ENCODE measurements around the gene LRRN2.

The LRRN2 gene

DNA sequence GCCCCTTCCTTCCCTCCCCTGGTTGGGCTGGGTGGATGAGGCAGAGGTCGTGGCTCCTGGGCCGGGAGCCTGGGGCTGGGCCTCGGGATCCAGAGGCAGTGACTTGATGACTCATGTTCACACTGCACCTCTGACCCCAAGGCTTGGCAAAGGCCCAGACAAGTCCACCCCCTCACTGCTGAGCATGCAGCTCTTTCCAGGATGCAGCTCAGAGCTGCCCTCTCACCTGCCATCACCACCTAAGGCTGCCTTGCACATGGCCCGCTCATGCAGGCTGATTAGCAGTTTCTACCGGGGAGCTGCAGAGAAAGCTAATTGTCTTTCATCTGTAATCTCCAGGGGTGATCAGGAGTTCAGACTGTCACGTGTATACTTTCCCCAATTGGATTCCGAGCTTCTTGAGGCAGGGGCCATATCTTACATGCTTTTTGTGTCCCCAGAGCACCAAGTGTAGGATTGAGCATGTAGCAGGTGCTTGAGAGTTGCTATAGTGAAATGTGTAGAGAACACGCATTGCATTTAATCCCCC, 62.1 kb downstream of the LRRN2 start:
- Histone ChIP-seq H3K27ac (ENCODE audit: low read length) (no peak overlapping the region), H3K36me3 (ENCODE audit: control insufficient read depth in 1 of 2, insufficient read depth in 2 of 2, low read length in 2 of 2) (no peaks in the 10 kb centered on the region), H3K27me3 (ENCODE audit: low read depth, low read length) (no peaks in the 10 kb centered on the region), H3K4me3 (ENCODE audit: low read depth in 1 of 2, low read length in 2 of 2) (no peak overlapping the region), H3K4me1 (ENCODE audit: control insufficient read depth in 1 of 2, insufficient read depth in 2 of 2, low read length in 2 of 2) (peaks cover 5 to 7% of the 10 kb centered on the region in 2 donors), H3K9me3 (ENCODE audit: control insufficient read depth in 1 of 2, low read length in 2 of 2) (no peaks in the 10 kb centered on the region)

DNA sequence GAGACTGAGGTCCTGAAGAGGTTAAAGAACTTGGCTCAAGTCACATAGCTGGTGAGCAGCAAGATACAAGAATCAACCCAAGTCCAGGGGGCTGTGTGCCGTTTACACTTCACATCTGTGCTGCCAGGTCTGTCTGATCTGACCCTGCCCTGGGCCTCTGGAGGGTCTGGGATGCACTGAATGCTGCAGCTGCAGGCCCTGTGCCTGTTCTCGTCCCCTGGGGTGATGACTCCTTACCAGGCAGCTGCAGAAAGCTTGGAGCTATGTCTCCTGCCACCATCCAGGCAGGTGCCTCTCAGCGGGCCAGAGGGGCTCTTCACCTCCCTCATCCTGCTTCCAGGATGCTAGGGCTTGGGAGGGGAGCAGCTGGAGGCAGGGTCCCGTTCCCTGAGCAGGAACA, 63.5 kb downstream of the LRRN2 start:
- Histone ChIP-seq H3K9me3 (ENCODE audit: control insufficient read depth in 1 of 2, low read length in 2 of 2) (no peaks in the 10 kb centered on the region), H3K36me3 (ENCODE audit: control insufficient read depth in 1 of 2, insufficient read depth in 2 of 2, low read length in 2 of 2) (peaks cover 0 to 5% of the 10 kb centered on the region in 2 donors), H3K4me3 (ENCODE audit: low read depth in 1 of 2, low read length in 2 of 2) (no peak overlapping the region), H3K27me3 (ENCODE audit: low read depth, low read length) (no peaks in the 10 kb centered on the region), H3K27ac (ENCODE audit: low read length) (no peak overlapping the region), H3K4me1 (ENCODE audit: control insufficient read depth in 1 of 2, insufficient read depth in 2 of 2, low read length in 2 of 2) (peaks cover 5 to 7% of the 10 kb centered on the region in 2 donors)

DNA sequence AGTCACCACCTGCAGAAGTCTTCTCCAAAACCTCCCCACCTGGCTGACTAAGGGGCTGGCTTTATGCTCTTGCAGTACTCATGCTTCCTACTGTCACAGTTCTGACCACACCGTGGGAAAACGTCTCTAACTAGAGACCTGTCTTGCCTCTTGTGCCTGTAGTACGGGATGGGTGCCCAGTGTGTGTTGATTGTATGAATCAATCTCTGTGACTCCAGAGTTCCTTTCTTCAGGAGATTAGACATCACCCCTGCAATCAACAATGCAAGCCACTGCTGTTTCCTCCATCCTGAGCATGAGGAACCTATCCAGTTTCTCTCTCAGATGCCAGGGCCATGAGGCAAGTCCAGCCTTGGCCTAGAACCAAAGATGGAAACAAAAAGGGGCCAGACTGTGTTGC, 64.1 kb downstream of the LRRN2 start:
- Histone ChIP-seq H3K27me3 (ENCODE audit: low read depth, low read length) (no peaks in the 10 kb centered on the region), H3K9me3 (ENCODE audit: control insufficient read depth in 1 of 2, low read length in 2 of 2) (no peaks in the 10 kb centered on the region), H3K36me3 (ENCODE audit: control insufficient read depth in 1 of 2, insufficient read depth in 2 of 2, low read length in 2 of 2) (peaks cover 0 to 5% of the 10 kb centered on the region in 2 donors), H3K4me1 (ENCODE audit: control insufficient read depth in 1 of 2, insufficient read depth in 2 of 2, low read length in 2 of 2) (peaks cover 5 to 7% of the 10 kb centered on the region in 2 donors), H3K27ac (ENCODE audit: low read length) (no peak overlapping the region), H3K4me3 (ENCODE audit: low read depth in 1 of 2, low read length in 2 of 2) (no peak overlapping the region)

DNA sequence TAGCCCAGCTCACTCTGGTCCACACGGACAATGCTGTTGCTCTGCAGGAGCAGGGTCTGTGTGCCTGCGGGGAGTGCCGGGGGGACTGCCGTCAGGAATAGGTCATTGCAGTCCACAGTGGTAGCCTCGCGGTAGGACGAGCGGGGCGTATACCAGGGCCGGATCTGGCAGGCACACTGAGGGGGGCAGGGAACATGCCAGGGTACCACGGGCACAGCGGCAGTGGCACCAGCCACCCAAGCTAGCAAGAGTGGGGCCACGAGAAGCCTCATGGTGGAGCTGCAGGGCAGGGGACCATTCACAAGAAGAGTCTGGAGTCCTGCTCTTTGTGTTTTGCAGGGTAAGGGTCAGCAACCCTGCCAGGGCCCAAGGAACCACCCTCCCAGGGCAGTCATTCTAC, 65.8 kb downstream of the LRRN2 start:
- Histone ChIP-seq H3K27ac (ENCODE audit: low read length) (no peak overlapping the region), H3K27me3 (ENCODE audit: low read depth, low read length) (no peaks in the 10 kb centered on the region), H3K4me3 (ENCODE audit: low read depth in 1 of 2, low read length in 2 of 2) (no peak overlapping the region), H3K9me3 (ENCODE audit: control insufficient read depth in 1 of 2, low read length in 2 of 2) (no peaks in the 10 kb centered on the region), H3K4me1 (ENCODE audit: control insufficient read depth in 1 of 2, insufficient read depth in 2 of 2, low read length in 2 of 2) (peaks cover 5 to 7% of the 10 kb centered on the region in 2 donors), H3K36me3 (ENCODE audit: control insufficient read depth in 1 of 2, insufficient read depth in 2 of 2, low read length in 2 of 2) (peaks cover 0 to 5% of the 10 kb centered on the region in 2 donors)

DNA sequence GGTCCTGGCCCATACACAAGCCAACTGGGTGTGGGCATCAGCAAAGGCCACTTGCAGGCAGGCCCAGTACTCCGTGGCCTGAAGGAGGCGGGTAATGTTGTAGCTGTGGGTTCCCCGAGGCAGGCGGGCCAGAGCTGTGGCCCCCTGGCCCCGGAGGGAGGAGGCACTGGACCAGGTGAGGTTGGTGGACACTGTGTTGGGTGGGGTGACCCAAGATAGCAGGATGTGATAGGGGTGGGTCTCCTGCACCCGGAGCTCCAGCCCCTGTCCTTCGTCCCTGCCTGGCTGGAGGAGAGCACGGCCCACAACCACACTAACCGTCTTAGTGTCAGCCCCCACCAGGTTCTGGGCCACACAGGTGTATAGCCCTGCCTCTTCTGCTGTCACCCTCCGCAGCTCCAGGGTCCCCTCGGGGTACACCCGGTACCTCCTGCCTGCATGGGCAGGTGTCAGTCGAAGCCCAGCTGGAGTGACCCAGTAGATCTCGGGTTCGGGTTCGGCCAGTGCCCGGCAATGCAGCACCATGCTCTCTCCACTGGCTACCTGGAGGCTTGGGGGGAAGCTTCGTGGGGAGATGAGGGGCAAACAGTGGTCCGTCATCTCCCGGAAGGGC, 67.3 kb downstream of the LRRN2 start:
- H3K27ac ChIP-seq (ENCODE audit: low read length): no peak overlapping the region
- no peaks in the 10 kb centered on the region for H3K27me3 ChIP-seq (ENCODE audit: low read depth, low read length)
- peaks cover 0 to 2% of the 10 kb centered on the region in 2 donors for H3K4me1 ChIP-seq (ENCODE audit: control insufficient read depth in 1 of 2, insufficient read depth in 2 of 2, low read length in 2 of 2)
- no peak overlapping the region for H3K4me3 ChIP-seq (ENCODE audit: low read depth in 1 of 2, low read length in 2 of 2)
- H3K36me3 ChIP-seq (ENCODE audit: control insufficient read depth in 1 of 2, insufficient read depth in 2 of 2, low read length in 2 of 2): peaks cover 0 to 5% of the 10 kb centered on the region in 2 donors
- no peaks in the 10 kb centered on the region for H3K9me3 ChIP-seq (ENCODE audit: control insufficient read depth in 1 of 2, low read length in 2 of 2)

DNA sequence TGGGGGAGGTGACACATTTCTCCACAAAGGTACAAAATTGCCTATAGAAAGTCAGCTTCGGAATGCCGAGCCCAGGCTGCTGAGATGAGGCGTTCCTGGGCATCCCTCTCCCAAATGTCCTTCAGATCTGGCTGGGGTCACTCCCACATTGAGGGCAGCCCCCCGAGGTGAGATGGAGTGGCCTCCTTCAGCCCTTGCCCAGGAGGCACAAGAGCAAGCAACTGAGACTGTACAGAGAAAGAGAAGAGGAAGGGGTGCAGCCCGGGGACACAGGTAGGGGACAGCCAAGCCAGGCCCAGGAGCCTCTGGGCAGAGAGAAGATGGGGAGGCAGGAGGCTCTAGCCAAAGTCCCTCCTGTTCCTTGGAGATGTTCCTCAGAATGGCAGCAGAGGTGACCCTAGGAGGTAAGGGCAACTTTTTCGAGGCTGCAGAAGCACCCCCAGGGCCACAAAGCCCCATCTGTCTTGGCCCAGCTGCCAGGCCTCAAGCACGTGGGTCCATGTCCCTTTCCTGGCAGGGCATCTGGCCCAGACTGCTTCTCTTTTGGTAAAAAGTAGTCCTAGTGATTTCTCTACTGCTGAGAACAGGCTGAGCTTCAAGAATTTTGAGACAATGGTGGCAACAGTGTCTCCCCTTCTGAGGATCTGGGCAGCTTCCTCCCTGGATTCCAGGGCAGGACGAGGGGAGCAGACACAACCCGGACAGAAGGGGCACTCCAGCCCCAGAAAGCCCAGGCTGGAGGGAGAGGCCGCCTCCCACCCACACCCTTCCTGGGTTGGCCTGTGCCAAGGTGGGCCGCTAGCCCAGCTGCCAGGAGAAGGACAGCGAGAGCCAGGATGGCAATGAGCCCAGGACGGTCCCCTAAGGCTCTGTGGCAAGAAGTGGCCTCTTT, 68.0 kb downstream of the LRRN2 start:
- H3K4me3 ChIP-seq (ENCODE audit: low read depth in 1 of 2, low read length in 2 of 2): no peak overlapping the region
- H3K4me1 ChIP-seq (ENCODE audit: control insufficient read depth in 1 of 2, insufficient read depth in 2 of 2, low read length in 2 of 2): no peaks in the 10 kb centered on the region
- no peak overlapping the region for H3K27ac ChIP-seq (ENCODE audit: low read length)
- no peaks in the 10 kb centered on the region for H3K9me3 ChIP-seq (ENCODE audit: control insufficient read depth in 1 of 2, low read length in 2 of 2)
- H3K27me3 ChIP-seq (ENCODE audit: low read depth, low read length): no peaks in the 10 kb centered on the region
- peaks cover 0 to 5% of the 10 kb centered on the region in 2 donors for H3K36me3 ChIP-seq (ENCODE audit: control insufficient read depth in 1 of 2, insufficient read depth in 2 of 2, low read length in 2 of 2)

DNA sequence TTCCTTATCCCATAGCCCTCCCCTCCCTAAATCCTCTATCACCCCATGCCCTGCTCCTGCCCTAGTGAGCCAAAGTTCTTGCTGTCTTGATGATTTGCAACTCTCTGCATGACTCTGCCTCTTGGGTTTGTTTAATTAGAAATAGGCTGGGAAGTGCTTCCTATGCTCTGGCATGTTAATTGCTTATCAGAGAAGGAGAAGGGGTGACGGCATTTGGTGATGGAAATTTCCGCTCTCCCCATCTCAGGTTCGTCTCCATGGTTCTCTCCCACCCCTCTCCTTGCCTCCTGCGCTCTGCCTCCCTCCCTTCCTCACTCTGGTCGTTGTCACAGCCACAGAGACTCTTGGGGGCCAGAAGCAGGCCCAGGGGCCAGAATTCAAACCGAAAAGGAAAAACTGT, 68.9 kb downstream of the LRRN2 start:
- Histone ChIP-seq H3K4me1 (ENCODE audit: control insufficient read depth in 1 of 2, insufficient read depth in 2 of 2, low read length in 2 of 2) (no peaks in the 10 kb centered on the region), H3K27ac (ENCODE audit: low read length) (no peak overlapping the region), H3K36me3 (ENCODE audit: control insufficient read depth in 1 of 2, insufficient read depth in 2 of 2, low read length in 2 of 2) (peaks cover 0 to 5% of the 10 kb centered on the region in 2 donors), H3K9me3 (ENCODE audit: control insufficient read depth in 1 of 2, low read length in 2 of 2) (no peaks in the 10 kb centered on the region), H3K4me3 (ENCODE audit: low read depth in 1 of 2, low read length in 2 of 2) (no peak overlapping the region), H3K27me3 (ENCODE audit: low read depth, low read length) (no peaks in the 10 kb centered on the region)

DNA sequence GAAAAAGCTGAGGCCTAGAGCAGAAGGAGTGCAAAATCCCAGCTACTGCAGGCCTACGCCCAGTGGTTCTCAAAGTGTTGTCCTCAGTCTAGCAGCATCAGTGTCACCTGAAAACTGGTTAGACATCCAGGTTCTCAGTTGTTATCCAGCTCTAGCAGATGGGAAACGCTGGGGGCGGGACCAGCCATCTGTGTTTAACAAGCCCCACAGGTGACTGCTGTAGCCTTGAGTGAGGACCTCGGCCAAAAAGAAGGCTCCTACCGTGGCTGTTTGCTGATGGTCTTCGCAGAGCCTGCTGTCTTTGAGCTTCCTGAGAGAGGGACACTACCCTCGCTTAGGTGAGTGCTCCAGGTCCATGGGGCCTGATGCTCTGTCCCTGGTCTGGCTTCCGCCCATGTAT, 69.7 kb downstream of the LRRN2 start:
- no peak overlapping the region for H3K4me3 ChIP-seq (ENCODE audit: low read depth in 1 of 2, low read length in 2 of 2)
- H3K36me3 ChIP-seq (ENCODE audit: control insufficient read depth in 1 of 2, insufficient read depth in 2 of 2, low read length in 2 of 2): peaks cover 0 to 5% of the 10 kb centered on the region in 2 donors
- no peak overlapping the region for H3K27ac ChIP-seq (ENCODE audit: low read length)
- H3K9me3 ChIP-seq (ENCODE audit: control insufficient read depth in 1 of 2, low read length in 2 of 2): no peaks in the 10 kb centered on the region
- no peaks in the 10 kb centered on the region for H3K27me3 ChIP-seq (ENCODE audit: low read depth, low read length)
- no peaks in the 10 kb centered on the region for H3K4me1 ChIP-seq (ENCODE audit: control insufficient read depth in 1 of 2, insufficient read depth in 2 of 2, low read length in 2 of 2)

DNA sequence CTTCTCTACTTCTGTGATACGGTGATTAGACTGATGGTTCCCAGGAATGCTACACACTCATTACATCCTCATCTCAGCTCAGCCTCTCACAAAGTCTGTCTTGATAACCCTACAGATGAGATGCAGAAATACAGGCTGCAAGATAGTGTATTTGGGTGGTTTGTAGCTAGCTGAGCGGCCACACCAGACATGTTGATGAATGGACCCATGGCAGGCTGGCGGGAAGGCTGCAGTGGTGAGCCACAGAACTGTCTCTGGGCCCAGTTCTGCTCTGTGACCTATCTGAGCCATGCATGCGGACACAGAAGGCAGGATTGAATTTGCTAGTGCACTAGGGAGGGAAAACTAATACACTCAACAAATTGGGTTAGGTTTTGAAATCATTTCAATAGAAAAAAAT, 71.9 kb downstream of the LRRN2 start:
- Histone ChIP-seq H3K36me3 (ENCODE audit: control insufficient read depth in 1 of 2, insufficient read depth in 2 of 2, low read length in 2 of 2) (peaks cover 0 to 5% of the 10 kb centered on the region in 2 donors), H3K4me1 (ENCODE audit: control insufficient read depth in 1 of 2, insufficient read depth in 2 of 2, low read length in 2 of 2) (no peaks in the 10 kb centered on the region)

DNA sequence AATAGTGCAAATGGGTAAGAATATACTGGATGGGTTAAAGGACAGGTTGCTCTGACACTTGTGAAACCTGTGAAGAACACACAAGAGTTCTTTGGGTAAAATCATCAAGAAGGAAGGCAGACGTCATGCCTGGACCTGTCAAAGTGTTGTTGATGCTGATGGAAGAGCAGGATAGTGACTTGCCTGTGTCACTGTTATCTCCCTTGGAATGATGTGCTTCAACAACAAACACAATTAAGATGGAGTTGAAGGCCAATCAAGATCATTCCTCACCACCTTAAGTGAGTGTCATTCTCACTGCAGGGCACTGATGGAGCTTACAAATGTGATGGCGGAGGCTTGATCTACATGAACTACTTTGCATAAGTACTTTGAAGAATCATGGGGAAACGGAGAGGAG, 73.2 kb downstream of the LRRN2 start:
- H3K36me3 ChIP-seq (ENCODE audit: control insufficient read depth in 1 of 2, insufficient read depth in 2 of 2, low read length in 2 of 2): no peaks in the 10 kb centered on the region
- H3K27me3 ChIP-seq (ENCODE audit: low read depth, low read length): no peaks in the 10 kb centered on the region
- no peak overlapping the region for H3K4me3 ChIP-seq (ENCODE audit: low read depth in 1 of 2, low read length in 2 of 2)
- H3K27ac ChIP-seq (ENCODE audit: low read length): no peak overlapping the region
- no peaks in the 10 kb centered on the region for H3K9me3 ChIP-seq (ENCODE audit: control insufficient read depth in 1 of 2, low read length in 2 of 2)
- no peaks in the 10 kb centered on the region for H3K4me1 ChIP-seq (ENCODE audit: control insufficient read depth in 1 of 2, insufficient read depth in 2 of 2, low read length in 2 of 2)

More for the DNA sequence above, 71.9 kb downstream of the LRRN2 start:
- no peak overlapping the region for H3K27ac ChIP-seq (ENCODE audit: low read length)
- H3K9me3 ChIP-seq (ENCODE audit: control insufficient read depth in 1 of 2, low read length in 2 of 2): no peaks in the 10 kb centered on the region
- H3K27me3 ChIP-seq (ENCODE audit: low read depth, low read length): no peaks in the 10 kb centered on the region
- H3K4me3 ChIP-seq (ENCODE audit: low read depth in 1 of 2, low read length in 2 of 2): no peak overlapping the region

DNA sequence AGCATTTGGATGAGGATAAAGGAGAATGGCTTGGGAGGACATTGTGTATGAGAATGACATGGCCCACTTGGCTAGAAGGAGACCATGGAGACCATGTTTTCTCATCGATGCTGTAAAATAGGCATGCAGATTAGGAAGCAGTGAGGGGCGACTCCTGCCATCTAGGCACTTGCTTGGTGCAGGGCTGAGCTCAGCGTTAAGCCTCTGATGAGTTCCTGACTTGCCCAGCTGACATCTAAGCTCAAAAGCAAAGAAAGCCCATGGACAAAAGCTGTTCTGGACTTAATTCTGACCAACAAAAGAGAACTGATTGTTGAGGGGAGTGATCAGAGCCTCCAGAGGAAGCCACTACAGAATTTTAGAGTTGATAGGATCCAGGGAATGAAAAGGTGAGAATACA, 74.5 kb downstream of the LRRN2 start:
- Histone ChIP-seq H3K27ac (ENCODE audit: low read length) (no peak overlapping the region), H3K27me3 (ENCODE audit: low read depth, low read length) (no peaks in the 10 kb centered on the region), H3K4me1 (ENCODE audit: control insufficient read depth in 1 of 2, insufficient read depth in 2 of 2, low read length in 2 of 2) (no peaks in the 10 kb centered on the region), H3K36me3 (ENCODE audit: control insufficient read depth in 1 of 2, insufficient read depth in 2 of 2, low read length in 2 of 2) (no peaks in the 10 kb centered on the region), H3K9me3 (ENCODE audit: control insufficient read depth in 1 of 2, low read length in 2 of 2) (no peaks in the 10 kb centered on the region), H3K4me3 (ENCODE audit: low read depth in 1 of 2, low read length in 2 of 2) (no peak overlapping the region)
